ENCODE data around the gene PEX14.

Gene PEX14

DNA sequence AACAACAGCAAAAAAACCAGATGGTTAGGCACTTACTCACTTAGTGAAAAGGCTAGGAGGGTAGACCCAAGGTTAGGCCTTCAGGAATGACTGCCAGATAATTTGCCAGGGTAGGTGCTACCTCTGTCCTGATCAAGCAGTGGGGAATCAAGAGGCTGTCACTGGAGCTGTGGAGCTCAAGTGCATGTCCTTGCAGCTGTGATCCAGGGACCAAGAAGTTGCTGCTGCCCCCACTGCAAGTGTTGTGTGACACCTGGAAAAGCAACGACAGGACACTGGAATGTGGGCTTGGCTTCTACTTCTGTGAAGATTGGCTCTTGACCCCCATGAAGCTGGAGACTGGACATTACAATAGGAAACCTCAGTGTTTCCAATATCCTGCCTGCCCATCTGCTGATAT lies 72.1 kb downstream of the PEX14 start:
- DNase-seq (ENCODE audit: low spot score), result no peak

DNA sequence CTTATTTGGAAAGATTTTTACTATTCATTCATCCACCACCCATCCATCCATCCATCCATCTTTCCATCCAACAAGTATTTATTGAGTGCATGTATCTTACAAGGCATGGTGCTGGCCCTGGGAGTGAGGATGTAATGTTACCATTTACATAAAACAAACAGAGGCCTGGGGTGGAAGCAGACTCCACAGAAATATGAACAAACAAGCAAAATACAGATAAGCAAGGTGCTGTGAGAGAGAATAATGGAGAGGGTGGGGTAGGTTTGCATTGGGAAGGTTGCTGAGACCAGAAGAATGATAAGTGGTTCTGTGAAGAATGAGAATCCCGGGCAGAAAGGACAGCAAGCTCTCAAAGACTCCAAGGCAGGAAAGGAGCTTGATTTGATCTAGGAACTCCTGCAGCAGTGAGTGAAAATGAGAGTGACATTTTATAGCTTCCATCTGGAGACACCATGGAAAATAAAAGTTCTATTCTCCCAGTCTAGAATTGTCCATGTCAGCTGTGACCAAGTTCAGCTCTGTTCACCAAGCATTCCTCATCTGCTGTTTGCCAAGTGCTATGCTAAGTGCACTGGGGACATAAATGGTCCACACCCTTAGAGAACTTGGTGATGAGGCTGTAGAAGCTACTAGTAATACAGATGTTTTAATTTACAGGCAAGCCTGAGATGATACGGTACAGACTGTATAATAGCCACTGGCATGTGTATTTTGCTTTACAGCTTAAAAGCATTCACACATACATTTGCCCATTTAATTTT lies 75.3 kb downstream of the PEX14 start:
- DNase-seq (ENCODE audit: low spot score), result no peak

DNA sequence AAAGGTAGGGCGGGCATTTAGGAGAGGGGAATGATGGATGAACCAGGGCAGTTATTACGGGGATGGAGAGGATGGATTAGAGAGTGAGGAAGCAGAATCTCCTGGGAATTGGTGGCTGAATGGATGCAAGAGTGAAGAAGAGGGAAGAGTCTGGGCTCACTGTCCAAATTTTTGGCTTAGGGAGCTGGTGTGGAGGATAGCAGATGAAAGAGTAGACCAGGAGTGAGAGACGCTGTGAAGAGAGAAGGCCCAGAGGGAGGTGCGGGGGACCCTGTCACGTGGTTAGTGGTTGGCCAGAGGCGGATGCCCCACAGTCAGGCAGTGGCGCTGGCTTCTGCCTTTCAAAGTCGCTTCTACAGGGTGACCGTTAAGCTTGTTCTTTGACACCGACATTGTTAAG lies 78.4 kb downstream of the PEX14 start:
- DNase-seq (ENCODE audit: low spot score), result no peak

DNA sequence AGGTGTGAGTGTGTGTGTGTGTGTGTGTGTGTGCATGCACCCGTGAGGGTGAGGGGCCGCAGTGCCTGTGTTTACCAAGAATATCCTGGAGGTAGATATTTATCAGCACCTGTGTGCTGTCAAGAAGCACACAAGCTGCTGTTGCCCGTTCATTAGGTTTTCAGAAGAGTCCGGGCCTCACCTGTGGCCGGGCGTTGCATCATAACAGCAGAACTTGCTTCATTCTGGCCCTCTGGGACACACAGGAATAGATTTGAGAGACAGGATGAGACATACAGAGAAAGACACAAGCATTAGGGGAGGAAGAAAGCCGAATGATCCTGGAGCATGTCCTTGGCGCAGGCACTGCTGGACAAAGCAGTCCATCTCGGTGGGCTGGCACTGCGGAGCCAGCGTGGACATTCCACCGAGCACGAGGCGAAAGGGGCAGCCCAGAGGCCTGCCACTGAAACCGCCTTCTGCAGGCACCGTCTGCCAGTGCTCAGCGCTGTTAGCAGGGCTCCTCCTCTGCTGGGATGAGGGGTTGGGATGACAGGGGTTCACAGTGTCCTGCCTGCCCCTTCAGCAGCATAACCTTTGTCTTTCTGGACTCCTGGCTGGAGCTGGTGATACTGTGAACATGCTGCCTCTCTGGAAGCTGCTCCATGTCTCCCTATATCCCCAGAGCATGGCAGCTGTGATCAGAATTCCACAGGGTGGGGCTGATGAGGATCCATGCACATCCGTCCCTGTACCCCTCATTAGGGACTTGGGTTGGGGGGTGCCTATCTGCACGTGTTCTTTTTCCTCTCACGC lies 81.1 kb downstream of the PEX14 start:
- DNase-seq (ENCODE audit: low spot score), result no peak

DNA sequence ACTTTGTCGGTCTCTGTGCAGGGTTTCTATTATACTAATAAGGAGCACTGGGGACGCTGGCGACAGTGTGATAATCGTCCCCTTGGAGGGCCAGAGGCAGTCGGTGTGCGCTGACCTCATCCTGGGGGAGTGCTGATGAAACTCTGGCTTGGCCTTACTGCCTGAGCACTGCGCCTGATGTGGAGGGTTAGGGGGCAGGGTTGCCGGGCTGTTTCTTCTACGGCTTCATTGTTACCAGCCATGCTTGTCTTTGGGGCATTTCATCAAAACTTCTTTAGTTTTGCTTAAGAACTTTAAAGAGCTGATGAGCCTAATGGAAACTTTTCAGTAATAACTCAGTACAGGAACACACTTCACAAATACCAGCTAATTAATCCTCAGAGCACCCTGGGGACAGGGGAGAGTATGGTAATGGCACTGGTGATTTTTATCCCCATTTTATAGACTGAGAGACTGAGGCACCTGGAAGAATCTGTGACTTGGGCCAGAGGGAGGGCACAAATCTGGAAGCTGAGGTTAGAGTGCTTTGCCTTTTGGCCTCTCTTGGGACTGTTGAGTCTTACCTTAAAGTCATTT lies 81.8 kb downstream of the PEX14 start:
- DNase-seq (ENCODE audit: low spot score), result no peak

DNA sequence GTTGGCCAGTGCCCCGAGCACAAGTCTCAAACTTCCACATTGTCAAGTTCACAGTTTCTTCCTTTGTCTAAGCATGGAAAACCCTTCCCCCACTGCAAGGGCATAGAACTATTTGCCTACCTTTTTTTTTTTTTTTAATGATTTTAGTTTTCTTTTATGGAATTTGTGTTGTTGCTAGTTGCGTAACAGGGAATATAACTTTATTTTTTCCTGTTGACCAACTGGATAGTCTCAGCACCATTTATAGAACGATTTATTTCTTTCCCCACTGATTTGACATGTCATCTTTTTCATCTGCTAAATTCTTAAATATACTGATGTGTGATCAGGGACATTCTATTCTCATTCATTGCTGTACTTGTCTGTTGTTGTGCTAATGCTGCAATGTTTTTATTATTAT lies 83.0 kb downstream of the PEX14 start:
- no peak for DNase-seq (ENCODE audit: low spot score)

DNA sequence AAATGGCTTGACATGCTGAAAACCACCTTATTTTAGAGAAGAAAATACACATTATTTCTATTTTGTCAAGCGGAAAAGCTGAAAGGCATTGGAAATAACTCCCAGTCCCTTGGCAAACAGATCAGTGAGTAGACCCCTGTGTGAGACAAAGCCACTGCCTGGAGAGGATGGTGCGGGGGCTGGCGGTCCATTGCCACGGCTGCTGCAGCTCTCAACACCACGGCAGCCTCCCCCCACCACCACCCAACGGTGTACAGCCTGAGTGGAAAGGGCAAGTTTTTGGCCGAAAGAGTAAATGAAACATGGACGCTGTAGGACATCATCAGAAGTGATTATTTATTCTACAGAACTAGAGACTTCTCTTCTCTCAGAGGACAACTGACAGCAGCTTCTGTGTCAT lies 84.6 kb downstream of the PEX14 start:
- no peak for DNase-seq (ENCODE audit: low spot score)

DNA sequence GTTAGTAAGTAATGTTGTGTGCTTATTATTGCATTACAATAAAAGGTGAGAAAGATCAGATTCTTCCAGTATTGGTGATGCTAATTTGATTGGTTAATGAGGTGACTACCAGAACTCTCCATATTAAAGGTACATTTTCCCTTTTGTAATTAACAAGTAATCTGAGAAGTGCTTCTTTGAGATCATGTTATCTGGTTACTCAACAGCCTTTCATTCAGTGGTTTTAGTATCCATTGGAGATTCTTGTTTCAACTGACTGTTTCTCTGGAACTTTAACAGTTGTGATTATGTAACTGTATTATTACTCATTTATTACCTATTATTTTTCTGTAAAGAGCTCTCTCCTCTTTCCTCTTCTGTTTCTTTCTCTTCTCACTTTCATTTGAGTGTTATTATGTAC lies 86.7 kb downstream of the PEX14 start:
- no peak for DNase-seq (ENCODE audit: low spot score)

DNA sequence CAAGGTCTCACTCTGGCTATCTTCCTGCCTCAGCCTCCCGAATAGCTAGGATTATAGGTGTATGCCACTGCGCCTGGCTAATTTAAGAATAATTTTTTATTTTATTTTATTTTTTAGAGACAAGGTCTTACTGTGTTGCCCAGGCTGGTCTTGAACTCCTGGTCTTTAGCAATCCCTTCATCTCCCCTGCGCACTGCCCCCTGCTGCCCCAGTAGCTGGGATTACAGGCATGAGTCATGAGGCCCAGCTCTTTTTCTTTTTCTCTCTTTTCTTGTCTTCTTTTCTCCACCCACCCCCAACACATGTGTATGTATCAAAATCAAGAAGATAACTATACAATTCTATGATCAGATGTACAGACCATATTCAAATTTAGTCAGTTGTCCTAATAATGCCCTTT lies 87.2 kb downstream of the PEX14 start:
- no peak for DNase-seq (ENCODE audit: low spot score)

DNA sequence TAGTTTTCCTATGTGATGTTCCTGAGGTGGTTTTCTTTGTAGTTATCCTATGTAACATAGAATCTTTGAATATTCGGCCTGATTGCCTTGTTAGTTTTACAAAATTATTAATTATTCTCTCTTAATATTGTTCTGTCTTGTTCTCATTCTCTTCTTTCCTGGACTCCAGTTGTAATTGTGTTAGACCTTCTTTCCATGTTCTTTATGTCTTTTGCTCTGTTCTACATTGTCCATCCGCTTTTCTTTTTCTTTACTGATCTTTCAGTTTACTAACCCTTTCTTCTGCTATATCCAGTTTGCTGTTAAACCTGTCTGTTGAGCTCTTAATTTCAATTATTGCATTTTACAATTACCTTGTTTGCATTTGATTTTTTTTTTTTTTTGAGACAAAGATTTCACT lies 89.3 kb downstream of the PEX14 start:
- DNase-seq (ENCODE audit: low spot score), result no peak

DNA sequence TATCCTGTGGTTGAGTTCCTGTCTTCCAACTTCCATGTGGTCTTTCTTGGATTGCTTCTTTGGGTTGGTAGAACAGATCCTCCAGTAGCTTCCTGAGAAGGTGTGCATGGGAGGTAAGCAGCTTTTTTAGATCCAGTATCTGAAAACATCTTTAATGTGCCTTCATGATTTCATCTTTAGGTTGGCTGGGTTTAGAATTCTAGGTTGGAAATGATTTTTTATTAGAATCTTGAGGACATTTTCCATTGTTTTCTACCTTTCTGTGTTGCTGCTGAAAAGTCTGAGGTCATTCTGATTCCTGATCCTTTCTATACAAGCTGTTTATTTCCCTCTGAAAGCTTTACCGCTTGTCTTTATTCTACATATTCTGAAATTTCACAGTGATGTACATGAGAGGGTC lies 94.8 kb downstream of the PEX14 start:
- no peak for DNase-seq (ENCODE audit: low spot score)

DNA sequence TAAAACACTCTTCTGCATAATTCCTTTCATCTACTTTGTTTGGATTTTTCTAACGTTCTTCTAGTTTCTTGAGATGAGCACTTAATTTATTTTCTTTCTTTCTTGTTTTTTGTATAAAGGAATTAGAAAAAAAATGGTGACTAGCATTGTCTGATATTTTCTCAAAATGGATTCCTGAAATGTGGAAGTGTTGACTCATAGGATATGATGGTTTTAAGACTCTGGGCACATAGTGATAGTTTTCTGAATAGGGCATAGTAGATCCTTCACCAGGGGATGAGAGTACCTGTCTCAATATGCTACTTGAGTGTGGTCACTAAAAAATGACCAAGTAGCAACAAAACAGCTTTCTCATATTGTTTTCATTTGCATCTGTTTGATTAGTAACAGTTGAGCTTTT lies 100.9 kb downstream of the PEX14 start:
- DNase-seq (ENCODE audit: low spot score), result no peak

DNA sequence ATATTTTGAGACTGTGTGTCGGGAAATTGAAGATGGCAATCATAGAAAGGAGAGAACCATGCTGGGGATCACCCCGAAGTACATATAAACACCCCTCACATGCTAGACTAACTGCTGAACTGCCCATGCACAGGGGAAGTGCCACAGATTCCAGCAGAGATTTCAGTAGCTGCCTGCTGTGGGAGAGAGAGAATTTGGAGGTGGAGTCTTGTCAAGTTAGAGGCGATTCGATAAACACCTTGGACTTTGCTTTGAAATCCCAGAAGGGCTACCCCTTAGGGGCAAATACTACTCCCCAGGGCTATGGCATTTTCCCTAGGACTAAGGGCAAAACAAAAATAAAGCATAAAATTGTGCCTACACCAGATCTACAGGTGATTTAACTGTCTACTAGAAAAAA lies 103.3 kb downstream of the PEX14 start:
- no peak for DNase-seq (ENCODE audit: low spot score)

DNA sequence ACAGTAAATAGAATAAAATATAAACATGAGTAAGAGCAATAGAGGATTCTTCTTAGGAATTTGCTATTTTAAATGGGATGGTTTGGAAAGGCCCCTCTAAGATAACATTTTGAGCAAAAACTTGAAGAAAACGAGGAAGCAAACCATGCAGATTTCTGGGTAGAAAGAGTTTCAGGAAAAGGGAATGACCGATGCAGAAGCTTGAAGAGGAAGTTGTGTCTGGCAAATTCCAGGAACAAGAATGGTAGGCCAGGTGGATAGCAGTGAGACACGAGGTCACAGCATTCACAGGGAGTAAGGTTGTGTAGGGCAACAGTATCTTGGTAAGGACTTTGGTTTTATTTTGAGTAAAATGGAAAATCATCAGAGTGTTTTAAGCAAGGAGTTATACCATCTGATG lies 108.9 kb downstream of the PEX14 start:
- DNase-seq (ENCODE audit: low spot score), result no peak

DNA sequence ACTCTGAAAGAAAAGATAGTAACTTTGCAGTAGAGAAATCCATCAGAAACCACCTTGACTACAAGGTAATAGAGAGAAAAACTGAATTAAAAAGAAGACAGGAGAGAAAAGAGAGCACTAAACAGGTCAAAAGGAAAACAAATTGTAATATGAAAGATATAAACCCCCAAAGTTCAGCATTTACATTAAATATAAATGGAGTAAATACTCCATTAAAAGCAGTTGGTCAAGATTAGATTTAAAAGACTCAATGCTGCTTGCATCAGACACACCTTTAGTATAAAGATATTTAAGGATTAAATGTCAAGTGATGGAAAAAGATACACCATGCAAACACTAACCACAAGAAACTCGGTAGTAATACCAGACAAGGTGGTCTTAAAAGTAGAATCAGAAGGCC lies 110.5 kb downstream of the PEX14 start:
- no peak for DNase-seq (ENCODE audit: low spot score)

DNA sequence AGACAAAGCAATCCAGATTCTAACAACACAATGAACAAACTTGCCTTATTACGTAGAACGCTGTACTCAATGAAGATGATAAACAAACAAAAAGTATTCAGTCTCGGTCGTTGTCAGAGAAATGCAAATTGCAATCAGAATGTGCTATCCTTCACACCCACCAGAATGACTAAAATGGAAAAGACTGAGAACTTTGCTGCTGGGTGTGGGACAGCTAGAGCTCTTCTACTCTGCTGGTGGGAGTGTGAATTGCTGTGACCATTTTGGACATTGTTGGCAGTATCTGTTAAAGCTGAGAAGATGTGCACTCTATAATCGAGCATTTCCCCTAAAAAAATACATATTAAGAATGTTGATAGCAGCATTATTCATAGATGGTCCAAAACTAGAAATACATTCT lies 111.4 kb downstream of the PEX14 start:
- no peak for DNase-seq (ENCODE audit: low spot score)

DNA sequence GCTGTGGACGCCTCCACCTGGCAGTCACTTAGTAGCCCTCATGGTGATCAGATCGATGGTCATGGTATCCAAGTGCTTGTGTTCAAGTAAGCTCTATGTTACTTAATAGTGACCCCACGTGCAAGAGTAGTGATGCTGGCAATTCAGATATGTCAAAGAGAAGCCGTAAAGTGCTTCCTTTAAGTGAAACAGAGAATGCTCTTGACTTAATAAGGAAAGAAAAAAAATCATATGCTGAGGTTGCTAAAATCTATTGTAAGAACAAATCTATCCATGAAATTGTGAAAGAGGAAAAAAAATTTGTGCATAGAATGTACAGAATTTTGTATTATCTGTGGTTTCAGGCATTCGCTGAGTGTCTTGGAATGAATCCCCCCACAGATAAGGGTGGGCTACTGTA lies 113.9 kb downstream of the PEX14 start:
- DNase-seq (ENCODE audit: low spot score), result no peak

DNA sequence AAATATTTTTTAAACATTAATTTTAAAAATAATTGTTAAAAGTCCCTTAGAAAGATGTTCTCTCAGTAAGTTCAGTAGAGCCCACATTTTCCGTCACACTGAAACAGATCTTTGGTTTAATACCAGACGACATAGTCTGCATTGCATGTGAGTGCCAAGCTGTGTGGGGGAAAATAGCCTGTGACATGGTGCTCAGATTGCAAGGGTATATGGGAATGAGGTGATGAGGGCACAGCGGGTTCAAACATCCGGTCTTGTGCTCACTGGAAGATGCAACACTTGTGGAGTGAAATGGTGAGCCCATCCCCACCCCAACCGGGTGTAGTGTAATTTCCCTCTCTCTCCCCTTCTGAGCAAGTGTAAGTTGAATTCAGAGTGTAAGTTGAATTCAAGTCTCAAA lies 114.3 kb downstream of the PEX14 start:
- DNase-seq (ENCODE audit: low spot score), result no peak

DNA sequence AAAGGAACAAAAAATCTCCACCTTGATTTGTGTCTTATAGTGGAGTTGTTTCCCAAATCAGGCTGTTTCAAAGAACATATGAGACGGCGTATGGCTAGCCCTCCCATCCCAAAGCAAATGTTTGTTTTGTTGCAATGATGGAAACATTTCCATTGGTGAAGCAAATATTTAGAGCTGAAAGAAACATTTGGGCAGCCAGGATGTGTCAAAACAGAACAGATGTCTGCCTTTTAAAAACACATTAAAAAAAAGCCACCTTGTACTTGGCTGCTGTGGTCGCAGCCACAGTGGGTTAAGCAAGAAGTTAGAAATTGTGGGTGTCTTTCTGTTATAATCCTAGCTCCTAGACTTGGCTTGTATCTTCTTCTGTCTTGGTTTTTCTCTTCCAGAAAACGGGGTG lies 116.3 kb downstream of the PEX14 start:
- DNase-seq (ENCODE audit: low spot score), result no peak

DNA sequence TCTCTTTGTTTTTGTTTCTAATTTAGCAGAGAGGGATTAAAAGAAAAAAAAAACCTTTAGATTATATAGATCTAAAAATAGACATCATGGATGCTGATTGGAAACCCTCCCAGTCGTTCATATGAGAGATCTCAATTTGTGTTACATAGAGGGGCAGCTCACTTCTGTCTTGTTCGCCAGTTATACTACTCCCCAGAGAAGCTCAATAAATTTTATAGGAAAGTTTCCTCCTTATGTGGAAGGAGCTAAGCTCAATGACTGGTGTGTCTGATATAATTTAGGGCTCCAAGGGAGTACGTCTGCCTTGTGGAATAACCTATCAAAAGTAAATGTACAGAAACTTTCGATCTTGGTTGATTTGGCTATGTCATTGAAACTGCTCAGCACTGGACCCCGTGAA lies 117.6 kb downstream of the PEX14 start:
- no peak for DNase-seq (ENCODE audit: low spot score)

DNA sequence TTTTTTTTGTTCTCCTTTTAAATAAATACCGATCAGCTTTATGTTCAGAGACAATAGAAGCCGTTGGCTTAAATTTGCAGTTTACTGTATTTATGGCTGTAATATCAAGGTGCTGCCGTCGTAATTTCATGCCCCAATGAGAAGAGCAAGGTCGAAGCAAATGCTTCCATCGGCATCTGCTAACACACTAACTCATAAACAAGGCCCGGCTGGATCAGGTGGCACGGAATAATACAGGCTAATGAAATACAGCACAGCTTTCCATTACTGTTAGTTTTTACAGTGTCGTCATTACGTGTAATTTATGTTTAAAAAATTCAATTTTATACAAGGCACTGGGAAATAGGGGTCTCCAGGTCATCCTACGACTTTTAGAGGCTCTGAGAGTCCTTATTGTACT lies 119.0 kb downstream of the PEX14 start:
- no peak for DNase-seq (ENCODE audit: low spot score)

DNA sequence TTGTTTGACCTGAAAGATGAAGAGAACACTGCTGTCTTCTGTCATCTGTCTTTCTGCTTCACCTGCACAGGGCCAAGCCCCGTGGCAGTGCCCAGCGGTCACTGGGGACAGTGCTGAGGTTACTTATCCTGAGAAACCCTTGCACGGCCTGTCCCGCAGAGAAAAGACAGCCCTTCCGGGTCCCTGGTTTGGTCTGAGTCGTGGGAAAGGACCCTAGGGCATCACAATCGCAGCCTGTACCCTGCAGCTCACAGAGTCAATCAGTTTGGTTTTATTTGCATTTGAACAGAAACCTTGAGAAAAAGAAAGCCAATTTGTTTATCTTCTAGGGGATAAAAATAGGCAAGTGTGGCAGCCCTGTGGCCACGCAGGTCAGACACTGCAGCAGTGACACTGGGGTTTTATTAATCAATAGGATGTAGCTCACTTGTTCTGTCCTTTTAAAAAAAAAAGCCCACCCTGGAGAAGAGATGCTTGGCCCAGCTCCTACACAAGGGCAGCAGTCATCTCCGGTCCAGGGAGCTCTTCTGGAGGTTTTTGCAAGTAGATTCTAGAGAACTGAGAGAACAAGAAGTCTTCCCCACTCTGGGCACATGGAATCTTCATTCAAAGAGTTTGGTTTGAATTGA lies 120.0 kb downstream of the PEX14 start:
- no peak for DNase-seq (ENCODE audit: low spot score)

DNA sequence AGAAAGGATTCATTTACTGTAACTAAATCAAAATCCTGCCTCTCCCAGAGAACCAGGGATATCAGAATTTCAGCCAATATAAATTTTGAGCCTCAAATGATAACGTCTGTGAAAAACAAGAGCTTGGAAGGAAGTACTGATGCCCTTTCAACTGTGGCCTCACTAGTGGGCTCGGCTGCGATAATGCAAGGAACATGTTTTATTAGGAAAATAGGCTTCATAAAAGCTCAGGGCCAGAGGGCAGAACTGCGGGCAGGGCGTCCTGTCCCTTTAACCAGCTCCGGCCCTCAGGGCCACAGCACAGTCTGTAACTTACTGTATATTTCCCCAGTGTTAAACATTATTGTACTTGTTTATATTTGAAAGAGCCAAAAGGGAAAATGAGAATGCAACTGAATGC lies 122.0 kb downstream of the PEX14 start:
- DNase-seq (ENCODE audit: low spot score), result no peak

Measured in HuH-7.5 (cell line).